ENCODE data around the gene ARHGEF39.

GRCh38 chr9:35667939-35668338, 2.9 kb upstream of the ARHGEF39 start:
- TF ChIP-seq POLR2A (IDR thresholded peaks at IDR 0.05): no peak
- no peak for TF ChIP-seq CTCF (IDR thresholded peaks at IDR 0.05)
